WI38 (cell line): ENCODE data around the gene UPK2.

Source experiments
- H3K4me3 ChIP-seq: 2 replicates; pipeline ENCODE4 v1.5.1; 2011; ENCODE audit warnings: low read depth, mild to moderate bottlenecking, control low read depth, low read length
- CTCF ChIP-seq: IDR thresholded peaks from 2 replicates; pipeline ENCODE4 v1.5.1; 2012; ENCODE audit warnings: low read depth, mild to moderate bottlenecking, control low read depth, low read length

UPK2 gene

GRCh38 chr11:118921121-118921928, 34.8 kb upstream of the UPK2 start:
- H3K4me3 ChIP-seq = peak overlapping the region; percentile 100
- no peak for TF ChIP-seq CTCF

DNA sequence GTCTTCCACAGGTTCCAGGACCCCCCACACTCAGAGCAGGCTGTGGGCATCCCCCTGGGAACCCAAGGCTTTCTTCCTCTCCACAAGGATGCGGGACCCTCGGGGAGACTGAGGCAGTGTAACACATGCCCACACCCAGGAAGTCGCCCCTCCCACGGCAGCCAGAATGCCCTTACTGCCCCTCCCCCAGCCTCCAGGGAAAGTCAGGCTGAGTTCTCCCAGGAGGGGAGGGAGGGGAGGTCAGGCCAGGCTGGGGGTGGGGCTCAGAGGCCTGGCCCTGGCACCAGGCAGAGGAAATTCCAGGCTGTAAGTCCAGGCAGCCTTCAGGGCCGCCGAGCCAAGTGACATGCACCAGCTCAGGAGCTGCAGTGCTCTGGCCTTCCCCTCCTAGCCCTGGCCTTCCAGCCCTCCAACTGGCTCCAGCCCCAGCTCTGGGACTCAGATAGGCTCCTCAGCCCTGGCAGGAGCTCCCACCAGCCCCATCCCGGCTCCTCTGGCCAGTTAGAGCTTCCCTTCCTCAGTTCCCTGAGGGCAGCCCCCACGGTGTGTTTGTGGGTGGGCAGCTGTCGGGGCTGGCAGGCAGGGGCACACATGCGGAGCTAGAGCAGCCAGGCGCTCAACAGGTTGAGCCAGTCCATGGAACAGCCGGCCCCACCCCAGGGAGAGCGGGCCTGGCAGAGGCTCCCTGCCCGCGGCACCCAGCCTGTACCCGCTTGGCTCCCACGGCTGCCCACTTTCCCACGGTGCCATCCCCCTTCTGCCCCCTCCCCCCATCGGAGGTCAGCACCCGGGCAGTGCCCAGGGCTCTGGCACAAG, 34.0 kb upstream of the UPK2 start:
- TF ChIP-seq CTCF = no peak
- H3K4me3 ChIP-seq = peak overlapping the region; percentile 100

GRCh38 chr11:118922745-118923627, 33.1 kb upstream of the UPK2 start:
- peak overlapping the region; percentile 100 for H3K4me3 ChIP-seq
- no peak for TF ChIP-seq CTCF

- no peak for TF ChIP-seq CTCF
- peak overlapping the region; percentile 100 for H3K4me3 ChIP-seq
These were observed 32.1 kb upstream of the UPK2 start for GRCh38 chr11:118923721-118924587.

DNA sequence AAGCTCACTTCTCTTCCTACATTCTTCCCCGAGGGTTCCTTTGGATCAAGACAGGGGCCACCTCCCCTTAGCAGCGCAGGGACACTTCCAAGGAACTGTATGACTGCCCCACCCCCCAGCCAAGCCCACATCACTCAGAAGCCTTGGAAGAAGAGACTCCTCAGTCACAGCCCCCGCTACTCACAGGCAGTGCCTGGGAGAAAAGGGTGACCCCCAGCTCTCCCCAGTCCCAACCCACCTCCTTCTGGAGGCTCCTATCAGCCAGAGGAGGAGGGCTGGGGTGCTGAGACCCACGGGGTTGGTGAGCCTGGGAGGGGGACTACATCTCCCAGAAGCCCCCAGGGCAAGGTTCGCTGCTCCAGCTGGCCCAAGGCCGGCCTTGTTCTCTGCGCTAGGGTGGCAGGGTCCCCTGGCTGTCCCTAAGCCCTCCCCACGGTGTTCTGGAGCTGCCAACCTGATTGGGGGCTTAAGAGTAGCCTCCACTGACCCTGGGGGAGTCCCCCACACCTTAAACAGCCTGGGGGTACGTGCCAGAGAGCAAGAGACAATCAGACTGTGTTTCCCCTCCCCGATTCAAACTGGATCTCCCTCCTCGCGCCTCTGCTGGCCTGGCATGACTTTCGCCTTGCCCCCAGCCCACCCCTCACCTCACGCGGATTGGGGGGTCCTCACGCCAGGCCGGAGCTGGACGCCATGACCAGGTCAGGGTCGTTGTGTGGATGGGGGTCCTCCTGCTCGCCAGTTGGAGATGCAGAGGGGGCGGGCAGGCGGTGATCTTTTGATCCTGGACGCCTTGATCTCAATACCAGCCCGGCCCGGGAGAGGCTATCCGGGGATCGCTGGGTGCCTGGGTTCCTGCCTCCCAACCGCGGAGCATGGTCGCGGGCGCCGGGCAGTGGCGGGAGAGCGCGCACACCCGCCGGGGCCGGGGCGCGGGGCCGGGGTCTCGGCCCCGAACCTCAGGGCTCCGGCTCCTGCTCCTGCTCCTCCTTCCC, 31.2 kb upstream of the UPK2 start:
- H3K4me3 ChIP-seq = peak overlapping the region; percentile 100

More for the DNA sequence above, 31.2 kb upstream of the UPK2 start:
- TF ChIP-seq CTCF = no peak
